Osteoblast (primary cell): ENCODE measurements around the gene GPC5. TPM values are rescaled to one million over a fixed set of nuclear protein-coding genes. Genes with fewer than 3 reads are reported as not detected.
"Not testable (repeated sequence)": the region's sequence is repeated elsewhere in the genome, so short reads cannot be mapped to it uniquely, and the experiment has no call there.

ENCODE experiments used
- DNase-seq: peaks from one replicate; pipeline ENCODE4 v3.0.0; 2011; ENCODE audit warnings: low spot score, mixed read lengths; ENCODE audit not compliant: insufficient read length; ENCODE audit errors: missing footprints
- H2AFZ ChIP-seq: 2 replicates; pipeline ENCODE4 v1.6.0; 2011; ENCODE audit warnings: mild to moderate bottlenecking, low read length
- H3K27ac ChIP-seq: 2 replicates; pipeline ENCODE4 v1.5.1; 2011; ENCODE audit warnings: mild to moderate bottlenecking, low read depth, low read length, moderate library complexity
- H3K27me3 ChIP-seq: 2 replicates; pipeline ENCODE4 v1.6.0; 2012; ENCODE audit warnings: mild to moderate bottlenecking, control low read depth, inconsistent platforms, low read length, moderate library complexity; ENCODE audit not compliant: insufficient read depth
- H3K36me3 ChIP-seq: 2 replicates; pipeline ENCODE4 v1.5.1; 2011; ENCODE audit warnings: mild to moderate bottlenecking, low read length, control low read depth, moderate library complexity; ENCODE audit not compliant: insufficient read depth
- H3K4me1 ChIP-seq: 2 replicates; pipeline ENCODE4 v1.5.1; 2011; ENCODE audit warnings: mild to moderate bottlenecking, low read length, control low read depth, moderate library complexity; ENCODE audit not compliant: insufficient read depth
- H3K4me2 ChIP-seq: 2 replicates; pipeline ENCODE4 v1.6.0; 2011; ENCODE audit warnings: mild to moderate bottlenecking, low read length; ENCODE audit not compliant: insufficient read depth
- H3K4me3 ChIP-seq: fragments of 200-600 bp; sonication (generic); 3 replicates; pipeline ENCODE4 v1.5.1; 2012; ENCODE audit warnings: mild to moderate bottlenecking, low read length, inconsistent platforms; ENCODE audit not compliant: insufficient read depth
- H3K79me2 ChIP-seq: 2 replicates; pipeline ENCODE4 v1.6.0; 2012; ENCODE audit warnings: mild to moderate bottlenecking, low read length, control low read depth, inconsistent platforms; ENCODE audit not compliant: insufficient read depth
- H3K9me3 ChIP-seq: 2 replicates; pipeline ENCODE4 v1.5.1; 2011; ENCODE audit warnings: low read depth, low read length, control low read depth
- H4K20me1 ChIP-seq: 2 replicates; pipeline ENCODE4 v1.6.0; 2012; ENCODE audit warnings: mild to moderate bottlenecking, low read length, control low read depth; ENCODE audit not compliant: insufficient read depth
- total RNA-seq: library from RNA; depleted of rRNA; stranded (reverse); fragments of >200 nt; gene quantifications from 2 replicates; pipeline ENCODE4 v1.2.3, GENCODE V29; 2012
- TF ChIP-seq, protein P1 (sequence below): IDR thresholded peaks from 2 replicates; pipeline ENCODE4 v1.5.1; 2011; ENCODE audit warnings: mild to moderate bottlenecking, low read depth, low read length, moderate library complexity; ENCODE audit errors: extremely low read depth

GPC5 gene
- total RNA-seq, 1 donor = 0.36 TPM

DNA sequence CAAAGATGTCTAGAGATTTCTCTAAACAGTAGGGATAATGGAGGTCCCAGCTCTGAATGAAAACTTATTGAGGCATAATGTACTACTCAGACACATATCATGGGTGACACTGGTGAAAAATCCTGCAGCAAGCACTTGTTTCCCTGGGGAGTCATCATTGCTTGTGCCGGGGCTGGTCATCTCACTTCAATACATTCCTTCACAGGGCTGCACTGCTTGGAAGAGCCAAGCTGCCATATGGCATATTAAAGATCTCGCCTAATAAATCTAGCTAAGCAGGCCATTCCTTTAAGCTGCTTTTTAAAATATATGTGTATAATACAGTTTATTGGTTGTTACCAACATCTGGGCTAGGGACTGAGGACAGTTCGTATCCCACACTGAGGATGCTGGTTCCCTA, 1496.0 kb downstream of the GPC5 start:
- Histone ChIP-seq H3K36me3 (no peaks in the 10 kb centered on the region), H3K27ac (no peak overlapping the region), H3K4me1 (no peaks in the 10 kb centered on the region), H3K79me2 (no peaks in the 10 kb centered on the region), H4K20me1 (no peaks in the 10 kb centered on the region), H2AFZ (no peak overlapping the region), H3K4me3 (no peak overlapping the region), H3K27me3 (no peaks in the 10 kb centered on the region), H3K4me2 (no peak overlapping the region), H3K9me3 (no peaks in the 10 kb centered on the region)
- TF ChIP-seq, protein P1, sequence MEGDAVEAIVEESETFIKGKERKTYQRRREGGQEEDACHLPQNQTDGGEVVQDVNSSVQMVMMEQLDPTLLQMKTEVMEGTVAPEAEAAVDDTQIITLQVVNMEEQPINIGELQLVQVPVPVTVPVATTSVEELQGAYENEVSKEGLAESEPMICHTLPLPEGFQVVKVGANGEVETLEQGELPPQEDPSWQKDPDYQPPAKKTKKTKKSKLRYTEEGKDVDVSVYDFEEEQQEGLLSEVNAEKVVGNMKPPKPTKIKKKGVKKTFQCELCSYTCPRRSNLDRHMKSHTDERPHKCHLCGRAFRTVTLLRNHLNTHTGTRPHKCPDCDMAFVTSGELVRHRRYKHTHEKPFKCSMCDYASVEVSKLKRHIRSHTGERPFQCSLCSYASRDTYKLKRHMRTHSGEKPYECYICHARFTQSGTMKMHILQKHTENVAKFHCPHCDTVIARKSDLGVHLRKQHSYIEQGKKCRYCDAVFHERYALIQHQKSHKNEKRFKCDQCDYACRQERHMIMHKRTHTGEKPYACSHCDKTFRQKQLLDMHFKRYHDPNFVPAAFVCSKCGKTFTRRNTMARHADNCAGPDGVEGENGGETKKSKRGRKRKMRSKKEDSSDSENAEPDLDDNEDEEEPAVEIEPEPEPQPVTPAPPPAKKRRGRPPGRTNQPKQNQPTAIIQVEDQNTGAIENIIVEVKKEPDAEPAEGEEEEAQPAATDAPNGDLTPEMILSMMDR = no peak
- no peak for DNase-seq

DNA sequence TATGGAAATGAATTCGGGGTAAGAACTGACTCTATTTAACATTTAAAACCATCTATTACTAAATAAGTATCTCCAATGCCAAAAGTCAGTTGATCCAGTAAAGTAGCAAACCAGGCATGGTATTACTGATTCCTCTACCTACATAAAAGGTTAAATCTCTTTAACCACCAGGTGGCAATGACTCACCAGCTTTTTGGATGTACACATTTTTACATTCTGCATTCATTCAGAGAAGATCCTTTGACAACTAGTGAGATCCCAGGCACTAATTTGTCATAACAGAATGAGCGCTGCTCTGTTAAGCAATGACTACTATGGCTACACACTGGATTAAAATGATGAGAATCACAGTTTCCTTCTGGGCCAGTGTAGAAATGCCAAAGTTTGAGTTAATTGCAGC, 1498.4 kb downstream of the GPC5 start:
- H2AFZ ChIP-seq = no peak overlapping the region
- no peaks in the 10 kb centered on the region for H3K79me2 ChIP-seq
- H3K27ac ChIP-seq = no peak overlapping the region
- no peak overlapping the region for H3K4me3 ChIP-seq
- no peaks in the 10 kb centered on the region for H3K4me1 ChIP-seq
- H4K20me1 ChIP-seq = no peaks in the 10 kb centered on the region
- no peak for DNase-seq
- no peaks in the 10 kb centered on the region for H3K36me3 ChIP-seq
- TF ChIP-seq, protein P1 = no peak
- H3K27me3 ChIP-seq = no peaks in the 10 kb centered on the region
- no peak overlapping the region for H3K4me2 ChIP-seq
- no peaks in the 10 kb centered on the region for H3K9me3 ChIP-seq

DNA sequence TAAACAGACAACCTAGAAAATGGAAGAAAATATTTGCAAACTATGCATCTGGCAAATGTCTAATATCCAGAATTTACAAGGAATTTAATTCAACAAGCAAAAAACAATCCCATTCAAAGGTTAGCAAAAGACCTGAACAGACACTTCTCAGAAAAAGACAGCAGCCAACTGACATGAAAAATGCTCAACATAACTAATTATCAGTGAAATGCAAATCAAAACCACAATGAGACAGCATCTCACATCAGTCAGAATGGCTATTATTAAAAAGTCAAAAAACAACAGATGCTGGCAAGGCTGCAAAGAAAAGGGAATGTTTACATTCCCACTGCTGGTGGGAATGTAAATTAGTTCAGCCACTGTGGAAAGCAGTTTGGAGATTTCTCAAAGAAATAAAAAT, 1500.5 kb downstream of the GPC5 start:
- H3K9me3 ChIP-seq, H3K4me2 ChIP-seq, H3K4me3 ChIP-seq, H3K27me3 ChIP-seq, H3K36me3 ChIP-seq, H3K79me2 ChIP-seq, DNase-seq, H4K20me1 ChIP-seq, H3K4me1 ChIP-seq, H2AFZ ChIP-seq, H3K27ac ChIP-seq: not testable (repeated sequence)

- DNase-seq = no peak
- H4K20me1 ChIP-seq = no peaks in the 10 kb centered on the region
- no peaks in the 10 kb centered on the region for H3K79me2 ChIP-seq
- no peaks in the 10 kb centered on the region for H3K36me3 ChIP-seq
- TF ChIP-seq, protein P1 = no peak
- H3K9me3 ChIP-seq = no peaks in the 10 kb centered on the region
- no peak overlapping the region for H3K4me3 ChIP-seq
- H2AFZ ChIP-seq = no peak overlapping the region
- H3K27me3 ChIP-seq = no peaks in the 10 kb centered on the region
- no peak overlapping the region for H3K4me2 ChIP-seq
- no peaks in the 10 kb centered on the region for H3K4me1 ChIP-seq
- H3K27ac ChIP-seq = no peak overlapping the region
Observed at GRCh38 chr13:92900446-92900845, 1502.0 kb downstream of the GPC5 start.
